Activated naive CD8-positive, alpha-beta T cell treated with anti-CD3 and anti-CD28 coated beads for 36 hours (primary cell): Measurements from ENCODE around the gene CASQ1. TPM values are rescaled to one million over a fixed set of nuclear protein-coding genes. Genes with fewer than 3 reads are reported as not detected.

Source experiments
- DNase-seq: peaks from one replicate; pipeline ENCODE4 v3.0.0; 2021
- H3K27ac Mint-ChIP-seq: one replicate; pipeline ENCODE4 v1.8.0; 2022; ENCODE audit warnings: mild to moderate bottlenecking, moderate library complexity, mixed read lengths
- H3K27me3 Mint-ChIP-seq: one replicate; pipeline ENCODE4 v1.8.0; 2022; ENCODE audit warnings: mild to moderate bottlenecking, mixed read lengths
- H3K36me3 Mint-ChIP-seq: one replicate; pipeline ENCODE4 v1.8.0; 2021; ENCODE audit warnings: mild to moderate bottlenecking, mixed read lengths
- H3K4me1 Mint-ChIP-seq: one replicate; pipeline ENCODE4 v1.8.0; 2021; ENCODE audit warnings: mixed read lengths
- H3K4me3 Mint-ChIP-seq: one replicate; pipeline ENCODE4 v1.8.0; 2022; ENCODE audit warnings: mild to moderate bottlenecking, moderate library complexity, mixed read lengths
- H3K9me3 Mint-ChIP-seq: one replicate; pipeline ENCODE4 v1.8.0; 2022; ENCODE audit warnings: mixed read lengths
- total RNA-seq, 2 experiments: library from RNA; stranded (reverse); gene quantifications; one replicate each; pipeline ENCODE4 v1.2.3, GENCODE V29; 2021

CASQ1 gene
- not detected for total RNA-seq

DNA sequence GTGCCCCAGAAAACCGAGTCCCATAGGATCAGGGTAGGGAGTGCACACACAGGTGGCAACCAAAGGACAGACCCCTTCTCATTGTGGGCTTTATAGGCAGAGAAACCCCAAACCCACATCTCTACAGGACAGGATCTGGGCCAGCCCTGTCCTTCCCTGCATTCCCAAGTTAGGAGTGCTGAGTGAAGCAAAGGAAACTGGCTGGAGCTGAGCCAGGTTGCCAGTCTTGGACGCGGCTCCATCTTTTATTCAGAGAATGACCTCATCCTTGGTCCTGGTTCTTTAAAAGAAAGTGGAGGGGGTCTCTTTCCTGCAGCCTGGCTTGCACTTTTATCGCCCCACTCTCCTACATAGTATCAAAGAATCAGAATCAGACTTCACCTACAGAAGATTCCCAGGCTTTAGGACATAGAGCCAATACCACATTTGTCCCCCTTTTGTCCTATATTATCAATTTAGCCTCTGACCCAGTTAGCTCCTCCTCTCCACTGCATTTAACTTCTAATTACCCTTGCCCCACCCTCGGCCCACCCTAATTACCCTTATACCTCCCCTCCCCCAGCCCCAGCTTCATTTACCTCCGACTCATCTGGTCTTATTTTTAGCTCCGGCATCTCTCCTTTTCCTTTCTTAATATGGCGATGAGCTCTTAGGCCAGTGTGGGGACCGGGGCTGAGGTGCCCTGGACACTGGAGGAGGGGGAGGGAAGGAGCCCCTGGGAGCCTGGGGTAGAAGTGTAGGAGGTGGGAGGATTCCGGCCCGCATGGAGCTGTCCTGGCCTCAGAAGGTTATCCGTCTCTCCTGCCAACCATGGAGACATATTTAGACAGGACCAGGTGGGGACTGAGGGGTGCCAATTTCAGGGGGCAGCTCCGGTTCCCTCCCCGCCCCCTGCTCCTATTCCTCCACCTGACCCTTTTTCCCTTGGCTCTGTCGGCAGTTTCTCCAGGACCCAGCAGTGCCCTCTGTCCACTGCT lies at the start of gene CASQ1:
Gene CASQ1 (plus strand): TSS at position 927 of the 977 bp plus-strand sequence. CDS start 177 bp downstream, outside the sequence.
- H3K36me3 Mint-ChIP-seq, result no peaks in the 10 kb centered on the region
- no peak for DNase-seq
- no peaks in the 10 kb centered on the region for H3K27me3 Mint-ChIP-seq
- no peak within 1 kb of the TSS for H3K27ac Mint-ChIP-seq
- H3K4me3 Mint-ChIP-seq, result no peak within 1 kb of the TSS
- no peaks in the 10 kb centered on the region for H3K9me3 Mint-ChIP-seq
- H3K4me1 Mint-ChIP-seq, result no peaks in the 10 kb centered on the region

DNA sequence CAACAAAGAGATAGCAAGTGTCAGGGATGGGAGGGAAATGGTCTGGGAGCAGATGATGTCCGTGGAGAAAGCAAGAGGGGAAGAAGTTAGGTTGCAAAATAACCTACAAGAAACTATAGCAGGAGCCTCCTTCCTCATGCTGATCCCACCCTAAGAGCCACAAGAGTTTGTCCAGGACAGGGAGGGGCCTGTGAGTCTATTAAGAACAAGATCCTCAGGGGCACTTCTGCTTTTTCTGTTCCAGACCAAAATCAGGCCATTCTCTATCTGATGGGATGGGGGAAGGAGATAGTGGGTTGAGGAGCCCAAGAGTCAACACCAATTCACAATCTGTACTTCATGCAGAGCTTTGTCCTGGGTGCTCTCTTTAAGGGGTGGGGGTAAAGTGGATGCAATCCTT lies 46.7 kb upstream of the CASQ1 start:
- Mint-ChIP-seq H3K4me3 (no peak overlapping the region), H3K4me1 (no peaks in the 10 kb centered on the region), H3K9me3 (no peaks in the 10 kb centered on the region), H3K27ac (no peak overlapping the region), H3K36me3 (no peaks in the 10 kb centered on the region), H3K27me3 (peaks cover 12% of the 10 kb centered on the region)
- no peak for DNase-seq

DNA sequence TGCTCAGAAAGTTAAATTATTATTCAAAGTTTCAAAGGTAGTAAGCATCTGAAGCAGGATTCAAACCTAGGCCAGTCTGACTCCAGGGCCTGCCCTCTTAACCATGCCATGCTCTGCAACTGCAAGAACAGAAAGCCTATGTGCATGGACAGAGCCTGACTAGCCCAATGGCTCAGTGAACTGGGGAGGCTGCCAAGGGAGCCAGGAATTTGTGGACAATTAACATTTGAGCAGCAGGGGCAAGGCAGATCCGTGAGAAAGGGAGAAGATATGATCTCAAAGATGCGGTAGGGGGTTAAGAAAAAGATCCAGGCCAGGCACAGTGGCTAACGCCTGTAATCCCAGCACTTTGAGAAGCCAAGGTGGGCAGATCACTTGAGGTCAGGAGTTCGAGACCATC lies 45.5 kb upstream of the CASQ1 start:
- H3K27me3 Mint-ChIP-seq, result peaks cover 12% of the 10 kb centered on the region
- H3K9me3 Mint-ChIP-seq, result no peaks in the 10 kb centered on the region
- H3K27ac Mint-ChIP-seq, result no peak overlapping the region
- no peaks in the 10 kb centered on the region for H3K4me1 Mint-ChIP-seq
- DNase-seq, result no peak
- H3K4me3 Mint-ChIP-seq, result no peak overlapping the region
- no peaks in the 10 kb centered on the region for H3K36me3 Mint-ChIP-seq

DNA sequence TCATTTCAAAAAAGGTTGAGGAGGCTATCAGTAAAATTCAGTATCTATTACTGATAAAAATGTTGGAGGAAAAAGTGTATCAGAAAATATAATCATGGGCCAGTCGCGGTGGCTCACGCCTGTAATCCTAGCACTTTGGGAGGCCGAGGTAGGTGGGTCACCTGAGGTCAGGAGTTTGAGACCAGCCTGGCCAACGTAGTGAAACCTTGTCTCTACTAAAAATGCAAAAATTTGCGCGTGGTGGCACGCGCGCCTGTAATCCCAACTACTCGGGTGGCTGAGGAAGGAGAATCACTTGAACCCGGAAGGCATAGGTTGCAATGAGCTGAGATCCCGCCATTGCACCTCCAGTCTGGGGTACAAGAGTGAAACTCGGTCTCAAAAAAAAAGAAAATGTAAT lies 44.3 kb upstream of the CASQ1 start:
- H3K27ac Mint-ChIP-seq, result no peak overlapping the region
- no peaks in the 10 kb centered on the region for H3K9me3 Mint-ChIP-seq
- H3K4me1 Mint-ChIP-seq, result no peaks in the 10 kb centered on the region
- H3K27me3 Mint-ChIP-seq, result peaks cover 12% of the 10 kb centered on the region
- H3K36me3 Mint-ChIP-seq, result no peaks in the 10 kb centered on the region
- no peak for DNase-seq
- no peak overlapping the region for H3K4me3 Mint-ChIP-seq

DNA sequence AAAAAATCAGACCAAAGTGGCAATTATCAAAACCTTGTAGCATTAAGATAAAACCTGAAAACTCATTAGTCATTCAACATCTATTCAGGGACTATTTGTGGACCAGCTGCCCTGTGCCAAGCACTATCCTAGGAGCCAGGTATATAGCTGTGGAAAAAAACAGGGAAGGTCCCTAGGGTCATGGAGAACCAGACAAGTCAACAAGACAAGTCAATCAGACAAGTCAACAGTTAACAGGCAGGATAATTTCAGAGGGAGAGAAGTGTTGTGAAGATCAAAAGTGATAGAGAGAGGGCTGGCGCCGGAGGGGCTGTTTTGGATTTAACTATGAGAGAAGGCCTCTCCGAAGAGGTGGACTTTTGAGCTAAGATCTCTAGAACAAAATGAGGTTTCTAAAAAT lies 42.3 kb upstream of the CASQ1 start:
- H3K27me3 Mint-ChIP-seq, result no peaks in the 10 kb centered on the region
- H3K9me3 Mint-ChIP-seq, result no peaks in the 10 kb centered on the region
- no peak overlapping the region for H3K4me3 Mint-ChIP-seq
- no peaks in the 10 kb centered on the region for H3K4me1 Mint-ChIP-seq
- no peak overlapping the region for H3K27ac Mint-ChIP-seq
- no peak for DNase-seq
- no peaks in the 10 kb centered on the region for H3K36me3 Mint-ChIP-seq

- H3K27me3 Mint-ChIP-seq, result no peaks in the 10 kb centered on the region
- H3K36me3 Mint-ChIP-seq, result no peaks in the 10 kb centered on the region
- H3K9me3 Mint-ChIP-seq, result no peaks in the 10 kb centered on the region
Measured at GRCh38 chr1:160149233-160149632, 41.1 kb upstream of the CASQ1 start.

GRCh38 chr1:160149716-160150115 lies 40.7 kb upstream of the CASQ1 start:
- H3K27ac Mint-ChIP-seq, result no peak overlapping the region
- no peaks in the 10 kb centered on the region for H3K36me3 Mint-ChIP-seq
- no peak overlapping the region for H3K4me3 Mint-ChIP-seq
- H3K9me3 Mint-ChIP-seq, result no peaks in the 10 kb centered on the region
- DNase-seq, result no peak
- no peaks in the 10 kb centered on the region for H3K27me3 Mint-ChIP-seq
- no peaks in the 10 kb centered on the region for H3K4me1 Mint-ChIP-seq

More at GRCh38 chr1:160149233-160149632, 41.1 kb upstream of the CASQ1 start:
- Mint-ChIP-seq H3K4me3 (no peak overlapping the region), H3K4me1 (no peaks in the 10 kb centered on the region), H3K27ac (no peak overlapping the region)
- DNase-seq, result no peak

DNA sequence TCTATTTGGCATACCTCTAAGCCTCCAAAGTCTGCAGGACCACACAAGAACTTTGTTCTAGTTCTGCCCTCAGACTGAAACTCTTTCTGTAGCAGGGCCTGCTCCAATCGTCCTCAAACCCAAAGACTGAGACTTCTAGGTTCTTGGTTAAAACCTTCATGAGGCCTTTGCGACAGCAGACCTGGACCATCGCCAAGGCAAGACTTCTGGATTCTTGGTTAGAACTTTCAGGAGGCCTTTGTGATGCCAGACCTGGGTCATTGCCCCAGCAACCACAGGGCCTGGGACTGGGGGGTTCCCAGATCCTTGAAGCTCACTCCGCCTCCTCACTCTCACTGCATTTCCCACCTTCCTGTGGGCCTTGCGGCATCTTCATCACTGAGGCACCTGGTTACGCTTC lies 39.1 kb upstream of the CASQ1 start, which contains the start of gene ATP1A4:
Gene ATP1A4 (plus strand): TSS at position 301 of the 400 bp plus-strand sequence. CDS start 438 bp downstream, outside the sequence.
- Mint-ChIP-seq H3K4me1 (no peaks in the 10 kb centered on the region), H3K9me3 (no peaks in the 10 kb centered on the region), H3K27ac (no peak within 1 kb of the TSS), H3K4me3 (no peak within 1 kb of the TSS), H3K27me3 (no peaks in the 10 kb centered on the region), H3K36me3 (no peaks in the 10 kb centered on the region)
- no peak for DNase-seq

GRCh38 chr1:160154790-160155189 lies 35.6 kb upstream of the CASQ1 start:
- Mint-ChIP-seq H3K4me3 (no peak overlapping the region), H3K27ac (no peak overlapping the region), H3K27me3 (no peaks in the 10 kb centered on the region), H3K4me1 (no peaks in the 10 kb centered on the region), H3K9me3 (no peaks in the 10 kb centered on the region), H3K36me3 (no peaks in the 10 kb centered on the region)
- DNase-seq, result no peak

DNA sequence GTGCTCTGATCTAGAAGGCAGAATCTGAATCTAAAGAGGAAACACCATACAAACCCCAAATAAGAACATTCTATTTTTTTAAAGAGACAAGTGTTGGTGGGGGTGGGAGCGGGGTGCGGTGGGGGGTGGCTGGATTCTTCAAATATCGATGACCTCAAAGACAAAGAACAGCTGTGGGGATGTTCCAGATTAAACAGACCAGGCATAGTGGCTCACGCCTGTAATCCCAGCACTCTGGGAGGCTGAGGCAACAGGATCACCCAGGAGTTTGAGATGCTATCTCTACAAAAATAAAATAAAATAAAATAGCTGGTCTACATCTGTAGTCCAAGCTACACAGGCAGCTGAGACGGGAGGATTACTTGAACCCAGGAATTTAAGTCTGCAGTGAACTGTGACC lies 34.0 kb upstream of the CASQ1 start:
- Mint-ChIP-seq H3K4me3 (no peak overlapping the region), H3K27ac (no peak overlapping the region)

DNA sequence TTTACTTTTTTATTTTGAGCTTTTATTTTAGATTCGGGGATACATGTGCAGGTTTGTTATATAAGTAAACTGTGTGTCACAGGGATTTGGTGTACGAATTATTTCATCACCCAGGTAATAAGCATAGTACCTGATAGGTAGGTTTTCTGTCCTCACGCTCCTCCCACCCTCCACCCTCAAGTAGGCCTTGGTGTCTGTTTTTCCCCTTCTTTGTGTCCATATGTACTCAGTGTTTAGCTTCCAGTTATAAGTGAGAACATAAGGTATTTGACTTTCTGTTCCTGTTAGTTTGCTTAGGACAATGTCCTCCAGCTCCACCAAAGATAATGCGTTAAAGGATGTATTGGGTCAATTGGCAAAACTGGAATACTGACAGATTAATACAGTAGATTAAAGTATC lies 33.2 kb upstream of the CASQ1 start:
- DNase-seq, result no peak
- no peaks in the 10 kb centered on the region for H3K4me1 Mint-ChIP-seq
- H3K4me3 Mint-ChIP-seq, result no peak overlapping the region
- no peak overlapping the region for H3K27ac Mint-ChIP-seq
- no peaks in the 10 kb centered on the region for H3K27me3 Mint-ChIP-seq
- no peaks in the 10 kb centered on the region for H3K9me3 Mint-ChIP-seq
- no peaks in the 10 kb centered on the region for H3K36me3 Mint-ChIP-seq

More for the DNA sequence above, 34.0 kb upstream of the CASQ1 start:
- Mint-ChIP-seq H3K4me1 (no peaks in the 10 kb centered on the region), H3K9me3 (no peaks in the 10 kb centered on the region), H3K36me3 (no peaks in the 10 kb centered on the region), H3K27me3 (no peaks in the 10 kb centered on the region)
- DNase-seq, result no peak

- DNase-seq, result no peak
- Mint-ChIP-seq H3K36me3 (no peaks in the 10 kb centered on the region), H3K4me1 (no peaks in the 10 kb centered on the region), H3K27ac (no peak overlapping the region), H3K27me3 (no peaks in the 10 kb centered on the region), H3K9me3 (no peaks in the 10 kb centered on the region), H3K4me3 (no peak overlapping the region)
Measured at GRCh38 chr1:160158031-160158430, 32.3 kb upstream of the CASQ1 start.

DNA sequence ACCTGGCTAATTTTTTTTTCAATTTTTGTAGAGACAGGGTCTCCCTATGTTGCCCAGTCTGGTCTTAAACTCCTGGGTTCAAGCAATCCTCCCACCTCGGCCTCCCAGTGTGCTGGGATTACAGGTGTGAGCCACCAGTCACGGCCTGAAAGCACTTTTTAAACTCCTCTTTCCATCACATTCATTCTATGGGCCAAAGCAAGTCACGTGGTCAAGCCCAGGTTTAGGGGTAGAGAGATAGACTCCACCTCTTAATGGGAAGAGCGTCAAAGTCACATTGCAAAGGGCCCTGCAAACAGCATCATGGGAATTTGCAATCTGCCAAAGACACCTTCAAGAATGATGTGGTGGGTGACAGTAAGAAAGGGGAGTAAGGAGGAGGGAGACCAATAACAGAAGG lies 31.8 kb upstream of the CASQ1 start:
- no peak overlapping the region for H3K4me3 Mint-ChIP-seq
- peaks cover 4% of the 10 kb centered on the region for H3K27me3 Mint-ChIP-seq
- DNase-seq, result no peak
- no peak overlapping the region for H3K27ac Mint-ChIP-seq
- H3K9me3 Mint-ChIP-seq, result no peaks in the 10 kb centered on the region
- H3K4me1 Mint-ChIP-seq, result no peaks in the 10 kb centered on the region
- H3K36me3 Mint-ChIP-seq, result no peaks in the 10 kb centered on the region

- H3K27me3 Mint-ChIP-seq, result peaks cover 10% of the 10 kb centered on the region
Measured at GRCh38 chr1:160159846-160160245, 30.5 kb upstream of the CASQ1 start.

GRCh38 chr1:160161965-160162705 lies 28.2 kb upstream of the CASQ1 start:
- no peak overlapping the region for H3K27ac Mint-ChIP-seq
- no peak for DNase-seq
- H3K36me3 Mint-ChIP-seq, result no peaks in the 10 kb centered on the region
- H3K4me3 Mint-ChIP-seq, result no peak overlapping the region
- peaks cover 15% of the 10 kb centered on the region for H3K27me3 Mint-ChIP-seq
- H3K4me1 Mint-ChIP-seq, result peaks cover 6% of the 10 kb centered on the region
- H3K9me3 Mint-ChIP-seq, result no peaks in the 10 kb centered on the region

More at GRCh38 chr1:160159846-160160245, 30.5 kb upstream of the CASQ1 start:
- H3K9me3 Mint-ChIP-seq, result no peaks in the 10 kb centered on the region
- H3K36me3 Mint-ChIP-seq, result no peaks in the 10 kb centered on the region
- no peak for DNase-seq
- no peaks in the 10 kb centered on the region for H3K4me1 Mint-ChIP-seq
- no peak overlapping the region for H3K27ac Mint-ChIP-seq
- no peak overlapping the region for H3K4me3 Mint-ChIP-seq
